Gastrocnemius medialis (tissue), 4 donors: Measurements from ENCODE around the gene LRRC26. TPM values are rescaled to one million over a fixed set of nuclear protein-coding genes. Genes with fewer than 3 reads are reported as not detected.

ENCODE experiments used
- ATAC-seq, 2 donors: fragments of 150-250 bp; one replicate each; pipeline ENCODE4 v1.9.1; 2016
- DNase-seq, 2 donors: peaks; one replicate each; pipeline ENCODE4 v3.0.0-alpha.2; 2019
- H3K27ac ChIP-seq, 4 donors: fragments of 200-600 bp; sonication (generic); 1 replicate in 1 of 4; 2 replicates in 3 of 4; pipeline ENCODE4 v1.5.1; 2016 to 2018; ENCODE audit warnings: mild to moderate bottlenecking in 2 of 4, moderate library complexity in 1 of 4
- H3K27me3 ChIP-seq, 3 donors: fragments of 200-600 bp; sonication (generic) in 2 of 3; 1 replicate in 1 of 3; 2 replicates in 2 of 3; pipeline versions ENCODE4 v1.5.1 to v1.6.0; 2016 to 2019; ENCODE audit warnings: mild to moderate bottlenecking in 1 of 3, moderate library complexity in 1 of 3
- H3K36me3 ChIP-seq, 2 donors: fragments of 200-600 bp; sonication (generic) in 1 of 2; one replicate each; pipeline ENCODE4 v1.5.1; 2017 to 2018
- H3K4me1 ChIP-seq, 2 donors: fragments of 200-600 bp; sonication (generic) in 1 of 2; one replicate each; pipeline ENCODE4 v1.5.1; 2016 to 2017; ENCODE audit warnings: mild to moderate bottlenecking in 2 of 2
- H3K4me3 ChIP-seq, 4 donors: fragments of 200-600 bp; sonication (generic) in 3 of 4; 1 replicate in 1 of 4; 2 replicates in 3 of 4; pipeline ENCODE4 v1.5.1; 2016 to 2019; ENCODE audit warnings: mild to moderate bottlenecking in 2 of 4
- H3K9me3 ChIP-seq, 3 donors: fragments of 200-600 bp; sonication (generic) in 2 of 3; 1 replicate in 1 of 3; 2 replicates in 2 of 3; pipeline ENCODE4 v1.5.1; 2016 to 2019
- CTCF ChIP-seq, 5 experiments: fragments of 450-650 bp in 3 of 5; fragments of 200-600 bp in 2 of 5; sonication (generic) in 2 of 5; IDR thresholded peaks in 4 of 5; conservative IDR thresholded peaks in 1 of 5; 1 replicate in 4 of 5; 2 replicates in 1 of 5; pipeline ENCODE4 v1.5.1; 2016 to 2019; ENCODE audit warnings: antibody characterized with exemption in 5 of 5, mild to moderate bottlenecking in 3 of 5, moderate library complexity in 3 of 5
- POLR2A ChIP-seq, 2 donors: fragments of 450-650 bp; IDR thresholded peaks; one replicate each; pipeline ENCODE4 v1.6.1; 2017; ENCODE audit warnings: antibody characterized with exemption in 2 of 2, mild to moderate bottlenecking in 2 of 2, moderate library complexity in 2 of 2
- in situ Hi-C, 4 donors: fragments of 200-750 bp; cut with MboI; loops; one replicate each; pipeline versions ENCODE4 v1.15.0 to v1.8.0; 2017; ENCODE audit warnings: low sequenced_read_pairs in 4 of 4
- intact Hi-C: fragments of 100-400 bp; cut with DNase I; formaldehyde crosslinking; loops from one replicate; pipeline ENCODE4 v1.15.1; 2023; ENCODE audit warnings: low total_unique reads
- total RNA-seq, 4 donors: library from RNA; depleted of rRNA; stranded (reverse); fragments of >200 nt; gene quantifications; one replicate each; pipeline versions ENCODE4 v1.1.0 to v1.2.3, GENCODE V29; 2016

The LRRC26 gene
- total RNA-seq, 4 donors from 2014 or later, result not detected

GRCh38 chr9:137195525-137196220 is 25.8 kb upstream of the LRRC26 start:
- ATAC-seq (no peak), DNase-seq (no peak)
- H3K27ac ChIP-seq, result no peak overlapping the region
- H3K27me3 ChIP-seq, result no peaks in the 10 kb centered on the region
- peaks cover 24 to 41% of the 10 kb centered on the region in 2 donors for H3K4me1 ChIP-seq
- no peak for TF ChIP-seq POLR2A (IDR thresholded peaks at IDR 0.05)
- TF ChIP-seq CTCF (IDR thresholded peaks at IDR 0.05 in 4 of 5, conservative IDR thresholded peaks at IDR 0.05 in 1 of 5), result no peak
- H3K4me3 ChIP-seq, result no peak overlapping the region
- H3K9me3 ChIP-seq, result no peaks in the 10 kb centered on the region
- peaks cover 0 to 12% of the 10 kb centered on the region in 2 donors for H3K36me3 ChIP-seq
- in situ Hi-C loops (no loop called here), intact Hi-C loops (no loop called here)

GRCh38 chr9:137194909-137195308 is 25.1 kb upstream of the LRRC26 start:
- H3K36me3 ChIP-seq, result peaks cover 0 to 20% of the 10 kb centered on the region in 2 donors
- H3K4me3 ChIP-seq, result no peak overlapping the region
- no peaks in the 10 kb centered on the region for H3K27me3 ChIP-seq
- ATAC-seq (no peak), DNase-seq (no peak)
- intact Hi-C loops (no loop called here), in situ Hi-C loops (no loop called here)
- TF ChIP-seq CTCF (IDR thresholded peaks at IDR 0.05 in 4 of 5, conservative IDR thresholded peaks at IDR 0.05 in 1 of 5) (no peak), POLR2A (IDR thresholded peaks at IDR 0.05) (no peak)
- H3K27ac ChIP-seq, result no peak overlapping the region
- peaks cover 31 to 48% of the 10 kb centered on the region in 2 donors for H3K4me1 ChIP-seq
- H3K9me3 ChIP-seq, result no peaks in the 10 kb centered on the region

GRCh38 chr9:137194388-137194787 is 24.5 kb upstream of the LRRC26 start:
- DNase-seq (no peak), ATAC-seq (no peak)
- H3K4me3 ChIP-seq, result no peak overlapping the region
- no peak overlapping the region for H3K27ac ChIP-seq
- in situ Hi-C loops (no loop called here), intact Hi-C loops (no loop called here)
- TF ChIP-seq CTCF (IDR thresholded peaks at IDR 0.05 in 4 of 5, conservative IDR thresholded peaks at IDR 0.05 in 1 of 5) (no peak), POLR2A (IDR thresholded peaks at IDR 0.05) (no peak)
- peaks cover 0 to 22% of the 10 kb centered on the region in 2 donors for H3K36me3 ChIP-seq
- no peaks in the 10 kb centered on the region for H3K9me3 ChIP-seq
- H3K4me1 ChIP-seq, result peaks cover 32 to 48% of the 10 kb centered on the region in 2 donors
- H3K27me3 ChIP-seq, result no peaks in the 10 kb centered on the region

- H3K4me1 ChIP-seq, result peaks cover 28 to 45% of the 10 kb centered on the region in 2 donors
- no peaks in the 10 kb centered on the region for H3K9me3 ChIP-seq
- intact Hi-C loops (no loop called here), in situ Hi-C loops (no loop called here)
- H3K4me3 ChIP-seq, result no peak overlapping the region
- no peak overlapping the region for H3K27ac ChIP-seq
- peaks cover 0 to 22% of the 10 kb centered on the region in 2 donors for H3K36me3 ChIP-seq
- TF ChIP-seq CTCF (IDR thresholded peaks at IDR 0.05 in 4 of 5, conservative IDR thresholded peaks at IDR 0.05 in 1 of 5), result no peak
- no peak for TF ChIP-seq POLR2A (IDR thresholded peaks at IDR 0.05)
- DNase-seq (no peak), ATAC-seq (no peak)
- H3K27me3 ChIP-seq, result no peaks in the 10 kb centered on the region
Measured at GRCh38 chr9:137193771-137194170, 23.9 kb upstream of the LRRC26 start.
